HEK293 (cell line): ENCODE results near the gene ZBTB20.

Experiments
- CTCF ChIA-PET: fragments of 350-600 bp; formaldehyde crosslinking; extraction: SDS; loops from one replicate; lab custom pipeline; 2021; ENCODE audit warnings: antibody characterized with exemption; lab: Yijun Ruan, JAX
- POLR2A ChIA-PET: fragments of 300-600 bp; formaldehyde crosslinking; extraction: SDS; loops from one replicate; lab custom pipeline; 2020; ENCODE audit warnings: antibody characterized with exemption, inconsistent platforms; lab: Yijun Ruan, JAX
- H3K27ac ChIP-seq: fragments of 200-500 bp; sonication (Bioruptor generic); 2 replicates; pipeline ENCODE4 v1.5.1; 2014; ENCODE audit warnings: low read depth, low read length, control low read depth, inconsistent platforms; ENCODE audit errors: extremely low read depth
- H3K36me3 ChIP-seq, 2 experiments: fragments of 200-500 bp in 1 of 2; sonication (Bioruptor generic) in 1 of 2; 1 replicate in 1 of 2; 2 replicates in 1 of 2; pipeline ENCODE4 v1.5.1; 2014 to 2017; ENCODE audit warnings: inconsistent platforms in 2 of 2, low read length in 2 of 2; ENCODE audit not compliant: control insufficient read depth in 2 of 2, insufficient read depth in 1 of 2
- H3K4me1 ChIP-seq: fragments of 200-500 bp; sonication (Bioruptor generic); 2 replicates; pipeline ENCODE4 v1.5.1; 2014; ENCODE audit warnings: mild to moderate bottlenecking, low read length, inconsistent platforms; ENCODE audit not compliant: control insufficient read depth, insufficient read depth
- H3K4me3 ChIP-seq: 2 replicates; pipeline ENCODE4 v1.5.1; 2011; ENCODE audit warnings: low read depth, mild to moderate bottlenecking, control low read depth, low read length, moderate library complexity
- H3K9me3 ChIP-seq: fragments of 200-500 bp; sonication (Bioruptor generic); 2 replicates; pipeline ENCODE4 v1.5.1; 2014; ENCODE audit warnings: low read depth, low read length, inconsistent platforms; ENCODE audit not compliant: control insufficient read depth, insufficient read depth
- ELK4 ChIP-seq: IDR thresholded peaks from 2 replicates; pipeline ENCODE4 v1.6.1; 2011; ENCODE audit warnings: mild to moderate bottlenecking, low read depth, low read length, borderline replicate concordance
- GLI2 ChIP-seq: fragments of 450-650 bp; formaldehyde crosslinking; IDR thresholded peaks from 2 replicates; pipeline ENCODE4; 2017; ENCODE audit warnings: missing biosample characterization, missing genetic modification characterization, low read depth, borderline replicate concordance
- HOXD13 ChIP-seq: sonication (generic); formaldehyde crosslinking; IDR thresholded peaks from 2 replicates; pipeline ENCODE4 v1.8.0; 2022; ENCODE audit warnings: missing genetic modification reagents, borderline replicate concordance
- IKZF3 ChIP-seq: fragments of 450-650 bp; IDR thresholded peaks from 2 replicates; pipeline ENCODE4 v1.5.0; 2018; ENCODE audit warnings: missing biosample characterization, mild to moderate bottlenecking, missing genetic modification characterization, moderate library complexity
- INSM2 ChIP-seq: fragments of 450-650 bp; formaldehyde crosslinking; IDR thresholded peaks from 2 replicates; pipeline ENCODE4 v1.5.1; 2016; ENCODE audit warnings: missing biosample characterization, missing genetic modification characterization
- KLF8 ChIP-seq: fragments of 450-650 bp; formaldehyde crosslinking; IDR thresholded peaks from 2 replicates; pipeline ENCODE4 v1.5.1; 2016; ENCODE audit warnings: missing biosample characterization, missing genetic modification characterization
- RBAK ChIP-seq: fragments of 450-650 bp; formaldehyde crosslinking; IDR thresholded peaks from 2 replicates; pipeline ENCODE4 v1.5.1; 2016; ENCODE audit warnings: missing biosample characterization, missing genetic modification characterization
- SP3 ChIP-seq: fragments of 450-650 bp; formaldehyde crosslinking; IDR thresholded peaks from 2 replicates; pipeline ENCODE4 v1.5.1; 2016; ENCODE audit warnings: missing biosample characterization, missing genetic modification characterization
- YY1 ChIP-seq: fragments of 450-650 bp; formaldehyde crosslinking; IDR thresholded peaks from 2 replicates; pipeline ENCODE4 v1.5.1; 2018; ENCODE audit warnings: missing biosample characterization, missing genetic modification characterization
- ZBTB21 ChIP-seq: fragments of 450-650 bp; formaldehyde crosslinking; IDR thresholded peaks from 2 replicates; pipeline ENCODE4 v1.5.1; 2017; ENCODE audit warnings: missing biosample characterization, missing genetic modification characterization
- ZNF148 ChIP-seq: fragments of 450-650 bp; formaldehyde crosslinking; IDR thresholded peaks from 2 replicates; pipeline ENCODE4 v1.5.0; 2017; ENCODE audit warnings: missing biosample characterization, missing genetic modification characterization, borderline replicate concordance
- ZNF24 ChIP-seq: fragments of 450-650 bp; formaldehyde crosslinking; IDR thresholded peaks from 2 replicates; pipeline ENCODE4 v1.5.1; 2016; ENCODE audit warnings: missing biosample characterization, missing genetic modification characterization
- ZNF433 ChIP-seq: fragments of 450-650 bp; formaldehyde crosslinking; IDR thresholded peaks from 2 replicates; pipeline ENCODE4 v1.5.1; 2016; ENCODE audit warnings: missing biosample characterization, missing genetic modification characterization, low read depth
- ZNF501 ChIP-seq: fragments of 450-650 bp; formaldehyde crosslinking; IDR thresholded peaks from 2 replicates; pipeline ENCODE4 v1.5.1; 2016; ENCODE audit warnings: missing biosample characterization, missing genetic modification characterization
- ZNF514 ChIP-seq: fragments of 450-650 bp; formaldehyde crosslinking; IDR thresholded peaks from 2 replicates; pipeline ENCODE4 v1.5.1; 2016; ENCODE audit warnings: missing biosample characterization, missing genetic modification characterization
- ZNF529 ChIP-seq: fragments of 450-650 bp; formaldehyde crosslinking; IDR thresholded peaks from 2 replicates; pipeline ENCODE4 v1.5.1; 2017; ENCODE audit warnings: missing genetic modification characterization, missing biosample characterization; ENCODE audit not compliant: insufficient replicate concordance
- ZNF624 ChIP-seq: fragments of 450-650 bp; formaldehyde crosslinking; IDR thresholded peaks from 2 replicates; pipeline ENCODE4 v1.5.1; 2017; ENCODE audit warnings: missing biosample characterization, missing genetic modification characterization
- ZNF626 ChIP-seq: fragments of 450-650 bp; sonication (Bioruptor Pico); formaldehyde crosslinking; IDR thresholded peaks from 2 replicates; pipeline ENCODE4 v1.5.1; 2018; ENCODE audit warnings: missing biosample characterization, missing genetic modification characterization, inconsistent platforms
- ZNF776 ChIP-seq: fragments of 450-650 bp; formaldehyde crosslinking; IDR thresholded peaks from 2 replicates; pipeline ENCODE4 v1.5.0; 2017; ENCODE audit warnings: missing biosample characterization, missing genetic modification characterization, borderline replicate concordance
- TF ChIP-seq, protein P1 (sequence below): fragments of 450-650 bp; formaldehyde crosslinking; conservative IDR thresholded peaks from 2 replicates; pipeline ENCODE4 v1.5.1; 2016; ENCODE audit warnings: low read depth, missing biosample characterization, missing genetic modification characterization
- TF ChIP-seq, protein P2 (sequence below): fragments of 450-650 bp; formaldehyde crosslinking; IDR thresholded peaks from 2 replicates; pipeline ENCODE4 v1.5.1; 2016; ENCODE audit warnings: missing biosample characterization, missing genetic modification characterization

ZBTB20 gene

DNA sequence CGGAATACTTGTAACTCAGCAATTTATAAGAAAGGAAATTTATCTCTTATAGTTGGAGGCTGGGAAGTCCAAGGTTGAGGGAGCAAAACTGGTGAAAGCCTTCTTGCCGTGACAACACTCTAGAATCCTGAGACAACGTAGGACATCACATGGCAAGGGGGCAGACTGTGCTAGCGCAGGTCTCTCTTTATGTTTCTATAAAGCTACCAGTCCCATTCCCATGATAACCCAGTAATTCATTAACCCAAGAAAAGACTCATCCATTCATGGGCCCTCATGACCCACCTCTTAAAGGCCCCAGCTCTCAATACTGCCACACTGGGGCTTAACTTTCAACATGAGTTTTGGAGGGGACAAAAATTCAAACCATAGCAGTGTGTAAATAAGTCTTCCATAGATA lies 260.2 kb downstream of the ZBTB20 start (continued):
- TF ChIP-seq, protein P1, sequence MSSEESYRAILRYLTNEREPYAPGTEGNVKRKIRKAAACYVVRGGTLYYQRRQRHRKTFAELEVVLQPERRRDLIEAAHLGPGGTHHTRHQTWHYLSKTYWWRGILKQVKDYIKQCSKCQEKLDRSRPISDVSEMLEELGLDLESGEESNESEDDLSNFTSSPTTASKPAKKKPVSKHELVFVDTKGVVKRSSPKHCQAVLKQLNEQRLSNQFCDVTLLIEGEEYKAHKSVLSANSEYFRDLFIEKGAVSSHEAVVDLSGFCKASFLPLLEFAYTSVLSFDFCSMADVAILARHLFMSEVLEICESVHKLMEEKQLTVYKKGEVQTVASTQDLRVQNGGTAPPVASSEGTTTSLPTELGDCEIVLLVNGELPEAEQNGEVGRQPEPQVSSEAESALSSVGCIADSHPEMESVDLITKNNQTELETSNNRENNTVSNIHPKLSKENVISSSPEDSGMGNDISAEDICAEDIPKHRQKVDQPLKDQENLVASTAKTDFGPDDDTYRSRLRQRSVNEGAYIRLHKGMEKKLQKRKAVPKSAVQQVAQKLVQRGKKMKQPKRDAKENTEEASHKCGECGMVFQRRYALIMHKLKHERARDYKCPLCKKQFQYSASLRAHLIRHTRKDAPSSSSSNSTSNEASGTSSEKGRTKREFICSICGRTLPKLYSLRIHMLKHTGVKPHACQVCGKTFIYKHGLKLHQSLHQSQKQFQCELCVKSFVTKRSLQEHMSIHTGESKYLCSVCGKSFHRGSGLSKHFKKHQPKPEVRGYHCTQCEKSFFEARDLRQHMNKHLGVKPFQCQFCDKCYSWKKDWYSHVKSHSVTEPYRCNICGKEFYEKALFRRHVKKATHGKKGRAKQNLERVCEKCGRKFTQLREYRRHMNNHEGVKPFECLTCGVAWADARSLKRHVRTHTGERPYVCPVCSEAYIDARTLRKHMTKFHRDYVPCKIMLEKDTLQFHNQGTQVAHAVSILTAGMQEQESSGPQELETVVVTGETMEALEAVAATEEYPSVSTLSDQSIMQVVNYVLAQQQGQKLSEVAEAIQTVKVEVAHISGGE (tag by site-specific recombination): no peak
- TF ChIP-seq RBAK (tag by site-specific recombination): no peak

- POLR2A ChIA-PET: no interaction called here
- TF ChIP-seq RBAK (tag by site-specific recombination): no peak
- TF ChIP-seq SP3 (tag by site-specific recombination): no peak
- TF ChIP-seq ZNF24: no peak
- TF ChIP-seq KLF8: no peak
- TF ChIP-seq YY1 (tag by site-specific recombination): no peak
- no peak for TF ChIP-seq ELK4
- TF ChIP-seq, protein P2, sequence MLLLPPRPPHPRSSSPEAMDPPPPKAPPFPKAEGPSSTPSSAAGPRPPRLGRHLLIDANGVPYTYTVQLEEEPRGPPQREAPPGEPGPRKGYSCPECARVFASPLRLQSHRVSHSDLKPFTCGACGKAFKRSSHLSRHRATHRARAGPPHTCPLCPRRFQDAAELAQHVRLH (tag by site-specific recombination): no peak
- TF ChIP-seq IKZF3: no peak
- TF ChIP-seq ZNF148 (tag by site-specific recombination): no peak
- TF ChIP-seq ZNF433 (tag by site-specific recombination): no peak
- no peak for TF ChIP-seq HOXD13 (CRISPR knock-in tag)
- TF ChIP-seq ZNF626: no peak
- TF ChIP-seq GLI2 (tag by site-specific recombination): no peak
- no peak for TF ChIP-seq ZNF776 (tag by site-specific recombination)
- no peak for TF ChIP-seq ZNF624 (tag by site-specific recombination)
- no peak for TF ChIP-seq ZBTB21 (tag by site-specific recombination)
- no peak for TF ChIP-seq ZNF529 (tag by site-specific recombination)
- TF ChIP-seq ZNF501 (tag by site-specific recombination): no peak
- no peak for TF ChIP-seq ZNF514 (tag by site-specific recombination)
- TF ChIP-seq INSM2: no peak
- Histone ChIP-seq H3K9me3 (no peaks in the 10 kb centered on the region), H3K4me3 (no peak overlapping the region), H3K27ac (no peak overlapping the region), H3K4me1 (no peaks in the 10 kb centered on the region), H3K36me3 (no peaks in the 10 kb centered on the region)
- CTCF ChIA-PET: no interaction called here
Observed at GRCh38 chr3:114884213-114884923, 262.7 kb downstream of the ZBTB20 start.
